Astrocyte (in vitro differentiated cells and primary cell): ENCODE results near the gene ITFG1.

Experiments
- EZH2 ChIP-seq: IDR thresholded peaks from 2 replicates; pipeline ENCODE4 v1.6.1; 2012; ENCODE audit warnings: mild to moderate bottlenecking, low read length, inconsistent platforms; ENCODE audit not compliant: insufficient read depth
- TF ChIP-seq, protein P1 (sequence below): IDR thresholded peaks from 2 replicates; pipeline ENCODE4 v1.5.1; 2011; ENCODE audit warnings: low read depth, mild to moderate bottlenecking, inconsistent platforms, low read length, moderate library complexity; ENCODE audit not compliant: insufficient read depth

DNA sequence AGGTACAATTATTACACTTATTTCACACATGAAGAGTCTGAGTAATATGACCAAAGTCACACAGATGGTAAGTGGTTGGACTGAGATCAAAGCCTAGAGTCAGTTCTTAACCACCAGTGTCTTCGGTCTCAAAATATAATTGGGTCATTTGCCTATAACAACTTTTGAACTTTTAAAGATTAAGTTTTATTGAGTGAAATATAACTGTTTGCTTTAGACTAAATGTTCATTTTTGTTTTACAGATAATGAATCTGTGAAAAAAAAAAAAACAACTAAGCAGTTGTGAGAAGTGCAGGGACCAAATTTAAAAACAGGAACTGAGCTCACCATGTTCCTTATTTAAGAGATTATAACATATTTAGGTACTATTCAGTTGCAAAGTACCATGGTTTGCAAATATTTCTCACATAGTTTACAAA lies 150.1 kb downstream of the ITFG1 start:
- TF ChIP-seq EZH2: no peak
- TF ChIP-seq, protein P1, sequence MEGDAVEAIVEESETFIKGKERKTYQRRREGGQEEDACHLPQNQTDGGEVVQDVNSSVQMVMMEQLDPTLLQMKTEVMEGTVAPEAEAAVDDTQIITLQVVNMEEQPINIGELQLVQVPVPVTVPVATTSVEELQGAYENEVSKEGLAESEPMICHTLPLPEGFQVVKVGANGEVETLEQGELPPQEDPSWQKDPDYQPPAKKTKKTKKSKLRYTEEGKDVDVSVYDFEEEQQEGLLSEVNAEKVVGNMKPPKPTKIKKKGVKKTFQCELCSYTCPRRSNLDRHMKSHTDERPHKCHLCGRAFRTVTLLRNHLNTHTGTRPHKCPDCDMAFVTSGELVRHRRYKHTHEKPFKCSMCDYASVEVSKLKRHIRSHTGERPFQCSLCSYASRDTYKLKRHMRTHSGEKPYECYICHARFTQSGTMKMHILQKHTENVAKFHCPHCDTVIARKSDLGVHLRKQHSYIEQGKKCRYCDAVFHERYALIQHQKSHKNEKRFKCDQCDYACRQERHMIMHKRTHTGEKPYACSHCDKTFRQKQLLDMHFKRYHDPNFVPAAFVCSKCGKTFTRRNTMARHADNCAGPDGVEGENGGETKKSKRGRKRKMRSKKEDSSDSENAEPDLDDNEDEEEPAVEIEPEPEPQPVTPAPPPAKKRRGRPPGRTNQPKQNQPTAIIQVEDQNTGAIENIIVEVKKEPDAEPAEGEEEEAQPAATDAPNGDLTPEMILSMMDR: no peak
